NCI-H1092 (cell line): Measurements from ENCODE around the gene B3GLCT.
"Not testable (repeated sequence)": the region's sequence is repeated elsewhere in the genome, so short reads cannot be mapped to it uniquely, and the experiment has no call there.

Experiments
- DNase-seq: peaks from one replicate; lab custom pipeline; 2025; lab: John Stamatoyannopoulos, UW

B3GLCT gene

GRCh38 chr13:31184451-31184850 is 15.3 kb upstream of the B3GLCT start:
- no peak for DNase-seq

GRCh38 chr13:31184981-31185645 is 14.7 kb upstream of the B3GLCT start:
- no peak for DNase-seq

- DNase-seq = no peak
Observed at GRCh38 chr13:31191748-31192147, 8.0 kb upstream of the B3GLCT start.

- DNase-seq = no peak
Observed at GRCh38 chr13:31192306-31192705, 7.5 kb upstream of the B3GLCT start.

GRCh38 chr13:31195616-31196015 is 4.2 kb upstream of the B3GLCT start:
- no peak for DNase-seq

GRCh38 chr13:31196992-31197391 is 2.8 kb upstream of the B3GLCT start:
- no peak for DNase-seq

GRCh38 chr13:31198519-31198918 is 1.3 kb upstream of the B3GLCT start:
- DNase-seq = no peak

- no peak for DNase-seq
Observed at GRCh38 chr13:31199527-31199848, 287 bp upstream of the B3GLCT start.

- DNase-seq = no peak
Observed at GRCh38 chr13:31200637-31200971, 829 bp downstream of the B3GLCT start.

- DNase-seq = no peak
Observed at GRCh38 chr13:31201341-31202031, 1.7 kb downstream of the B3GLCT start.

- no peak for DNase-seq
Observed at GRCh38 chr13:31204592-31204991, 4.8 kb downstream of the B3GLCT start.

GRCh38 chr13:31207661-31208552 is 8.1 kb downstream of the B3GLCT start:
- DNase-seq = peak; percentile 21

- DNase-seq = no peak
Observed at GRCh38 chr13:31208559-31209122, 8.9 kb downstream of the B3GLCT start.

- DNase-seq = peak; percentile 83
Observed at GRCh38 chr13:31209172-31209840, 9.5 kb downstream of the B3GLCT start.

- DNase-seq = no peak
Observed at GRCh38 chr13:31209841-31210210, 10.1 kb downstream of the B3GLCT start.

- no peak for DNase-seq
Observed at GRCh38 chr13:31213651-31214289, 14.0 kb downstream of the B3GLCT start.

GRCh38 chr13:31214435-31214834 is 14.7 kb downstream of the B3GLCT start:
- DNase-seq = no peak

GRCh38 chr13:31216916-31217315 is 17.1 kb downstream of the B3GLCT start:
- DNase-seq = not testable (repeated sequence)

- DNase-seq = no peak
Observed at GRCh38 chr13:31219909-31220598, 20.3 kb downstream of the B3GLCT start.

GRCh38 chr13:31221057-31221456 is 21.3 kb downstream of the B3GLCT start:
- no peak for DNase-seq

- DNase-seq = no peak
Observed at GRCh38 chr13:31223215-31223614, 23.4 kb downstream of the B3GLCT start.
